ENCODE results near the gene SLC6A11. TPM values are rescaled to one million over a fixed set of nuclear protein-coding genes. Genes with fewer than 3 reads are reported as not detected.

Gene SLC6A11
- total and polyA plus RNA-seq, 3 donors from 2014 or later, result 2.0 to 6.9 (median 3.9) TPM

DNA sequence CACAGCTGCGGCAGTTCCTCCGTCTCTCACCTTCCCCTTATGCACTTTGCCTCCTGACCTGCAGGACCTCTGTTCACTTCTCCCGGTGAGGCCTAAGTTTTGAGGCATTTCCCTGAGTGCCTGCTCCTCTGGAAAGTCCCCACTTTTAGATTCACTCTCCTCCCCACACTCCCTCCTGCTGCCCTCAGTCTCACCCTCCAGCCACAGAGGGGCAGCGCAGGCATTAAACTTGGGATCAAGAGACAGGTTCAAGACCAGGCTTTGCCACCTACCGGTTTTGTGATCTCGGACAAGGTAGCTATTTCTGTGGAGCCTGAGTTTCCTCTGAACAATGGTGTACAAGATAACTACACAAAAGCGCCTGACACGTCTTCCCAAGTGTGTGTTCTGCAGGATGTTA is 19.4 kb downstream of the SLC6A11 start:
- H3K4me3 ChIP-seq, result no peak overlapping the region
- no peaks in the 10 kb centered on the region for H3K9me3 ChIP-seq
- no peaks in the 10 kb centered on the region for H3K27me3 ChIP-seq
- no peak overlapping the region for H3K27ac ChIP-seq
- WGBS, 2 donors, result 78 to 86% methylated on average over 8 of the region's 8 CpGs
- H3K4me1 ChIP-seq, result no peaks in the 10 kb centered on the region
- intact Hi-C loops (cut with DNase I; ENCODE audit: low total_unique reads), result no loop called here
- no peak for DNase-seq
- no peaks in the 10 kb centered on the region for H3K36me3 ChIP-seq (ENCODE audit: low read depth, missing control alignments)
- TF ChIP-seq, protein P1, sequence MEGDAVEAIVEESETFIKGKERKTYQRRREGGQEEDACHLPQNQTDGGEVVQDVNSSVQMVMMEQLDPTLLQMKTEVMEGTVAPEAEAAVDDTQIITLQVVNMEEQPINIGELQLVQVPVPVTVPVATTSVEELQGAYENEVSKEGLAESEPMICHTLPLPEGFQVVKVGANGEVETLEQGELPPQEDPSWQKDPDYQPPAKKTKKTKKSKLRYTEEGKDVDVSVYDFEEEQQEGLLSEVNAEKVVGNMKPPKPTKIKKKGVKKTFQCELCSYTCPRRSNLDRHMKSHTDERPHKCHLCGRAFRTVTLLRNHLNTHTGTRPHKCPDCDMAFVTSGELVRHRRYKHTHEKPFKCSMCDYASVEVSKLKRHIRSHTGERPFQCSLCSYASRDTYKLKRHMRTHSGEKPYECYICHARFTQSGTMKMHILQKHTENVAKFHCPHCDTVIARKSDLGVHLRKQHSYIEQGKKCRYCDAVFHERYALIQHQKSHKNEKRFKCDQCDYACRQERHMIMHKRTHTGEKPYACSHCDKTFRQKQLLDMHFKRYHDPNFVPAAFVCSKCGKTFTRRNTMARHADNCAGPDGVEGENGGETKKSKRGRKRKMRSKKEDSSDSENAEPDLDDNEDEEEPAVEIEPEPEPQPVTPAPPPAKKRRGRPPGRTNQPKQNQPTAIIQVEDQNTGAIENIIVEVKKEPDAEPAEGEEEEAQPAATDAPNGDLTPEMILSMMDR (IDR thresholded peaks at IDR 0.05), result no peak
- no peak for TF ChIP-seq POLR2A (IDR thresholded peaks at IDR 0.05)

DNA sequence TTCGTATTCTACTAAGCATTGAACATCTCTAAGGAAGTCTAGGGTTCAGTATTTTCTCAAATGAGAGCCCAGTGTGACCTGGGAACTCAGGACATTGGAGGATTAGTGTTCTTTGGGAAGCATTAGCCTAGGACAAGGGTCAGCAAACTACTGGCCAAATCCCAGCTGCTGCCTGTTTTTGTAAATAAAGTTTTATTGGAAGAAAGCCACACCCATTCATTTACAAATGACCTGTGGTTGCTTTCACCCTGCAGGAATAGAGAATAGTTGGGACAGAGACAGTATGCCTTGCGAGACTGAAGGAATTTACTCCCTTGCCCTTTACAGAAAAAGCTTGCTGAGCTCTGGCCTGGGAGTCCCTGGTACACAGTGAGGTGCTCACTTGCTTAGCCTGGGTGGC is 20.6 kb downstream of the SLC6A11 start:
- Histone ChIP-seq H3K9me3 (no peaks in the 10 kb centered on the region), H3K4me1 (no peaks in the 10 kb centered on the region), H3K27me3 (no peaks in the 10 kb centered on the region), H3K27ac (no peak overlapping the region), H3K4me3 (no peak overlapping the region), H3K36me3 (ENCODE audit: low read depth, missing control alignments) (no peaks in the 10 kb centered on the region)
- no peak for DNase-seq
- TF ChIP-seq, protein P1 (IDR thresholded peaks at IDR 0.05), result no peak
- TF ChIP-seq POLR2A (IDR thresholded peaks at IDR 0.05), result no peak
- intact Hi-C loops (cut with DNase I; ENCODE audit: low total_unique reads), result no loop called here
- WGBS, 2 donors, result 87 to 88% methylated on average over 2 of the region's 2 CpGs

DNA sequence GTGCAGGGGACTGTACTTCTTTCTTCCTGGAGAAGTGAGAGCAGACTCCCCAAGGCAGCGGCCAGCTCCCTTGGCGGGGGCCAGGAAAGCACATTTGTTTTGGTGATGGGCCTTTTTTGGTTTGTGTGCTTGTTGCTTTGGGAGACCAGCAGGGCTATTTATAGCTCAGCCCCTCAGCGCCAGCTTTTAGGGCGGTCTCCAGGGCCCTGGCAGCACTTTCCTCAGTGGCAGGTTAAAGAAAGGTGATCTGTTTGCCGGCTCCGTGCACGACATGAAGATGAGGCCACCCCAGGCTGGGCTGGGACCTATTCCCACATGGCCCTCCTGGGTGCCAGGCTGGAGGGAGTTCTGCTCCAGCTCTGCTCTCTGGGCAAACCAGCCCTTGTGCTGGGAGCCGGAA is 21.8 kb downstream of the SLC6A11 start:
- H3K27ac ChIP-seq, result no peak overlapping the region
- no peaks in the 10 kb centered on the region for H3K36me3 ChIP-seq (ENCODE audit: low read depth, missing control alignments)
- no peaks in the 10 kb centered on the region for H3K4me1 ChIP-seq
- intact Hi-C loops (cut with DNase I; ENCODE audit: low total_unique reads), result no loop called here
- no peak overlapping the region for H3K4me3 ChIP-seq
- no peak for TF ChIP-seq POLR2A (IDR thresholded peaks at IDR 0.05)
- TF ChIP-seq, protein P1 (IDR thresholded peaks at IDR 0.05), result no peak
- WGBS, 2 donors, result 74 to 75% methylated on average over 4 to 8 of the region's 8 CpGs
- no peaks in the 10 kb centered on the region for H3K9me3 ChIP-seq
- no peaks in the 10 kb centered on the region for H3K27me3 ChIP-seq
- no peak for DNase-seq

DNA sequence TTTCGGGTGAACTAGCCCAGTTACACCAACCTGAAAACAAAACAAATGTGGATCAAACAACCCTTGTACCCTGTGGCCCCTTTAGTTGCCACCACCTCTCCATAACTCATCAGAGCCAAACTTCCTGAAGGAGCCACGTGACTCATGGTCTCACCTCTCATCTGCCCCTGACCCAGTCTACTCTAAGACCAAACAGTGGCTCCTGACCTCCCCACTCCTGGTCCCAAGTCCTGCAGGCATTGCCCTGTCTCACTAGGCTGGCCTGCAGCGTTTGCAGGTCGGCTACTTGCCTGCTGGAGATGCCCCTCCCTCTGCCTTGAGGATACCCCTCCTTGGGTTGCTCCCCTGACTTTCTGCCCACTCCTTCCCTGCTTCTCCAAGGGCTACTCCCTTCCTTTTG is 23.1 kb downstream of the SLC6A11 start:
- peaks cover under 1% of the 10 kb centered on the region for H3K4me1 ChIP-seq
- no peak for TF ChIP-seq POLR2A (IDR thresholded peaks at IDR 0.05)
- TF ChIP-seq, protein P1 (IDR thresholded peaks at IDR 0.05), result no peak
- WGBS, 2 donors, result 82 to 93% methylated on average over 4 of the region's 4 CpGs

DNA sequence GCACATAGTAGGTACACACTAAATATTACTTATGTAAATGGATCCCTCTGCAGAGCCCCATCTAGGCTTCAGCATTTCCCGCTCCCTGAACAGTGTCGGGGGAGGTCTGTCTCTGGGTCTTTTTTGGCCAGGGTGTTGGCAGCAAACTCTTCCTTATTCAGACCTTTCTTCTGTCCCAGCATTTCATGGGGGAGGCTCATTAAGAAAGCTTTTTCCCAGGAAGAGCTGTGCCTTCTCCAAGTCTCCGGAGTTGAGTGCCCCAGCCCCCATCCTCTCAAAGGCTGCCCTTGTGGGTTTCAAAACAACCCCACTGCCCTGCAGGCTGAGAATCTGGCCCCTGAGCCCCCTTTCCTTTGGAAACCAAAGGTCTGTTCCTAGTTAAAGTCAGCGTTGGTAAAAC is 25.1 kb downstream of the SLC6A11 start:
- Histone ChIP-seq H3K4me1 (peaks cover 7% of the 10 kb centered on the region), H3K9me3 (no peaks in the 10 kb centered on the region), H3K4me3 (no peak overlapping the region), H3K27ac (no peak overlapping the region), H3K27me3 (no peaks in the 10 kb centered on the region), H3K36me3 (ENCODE audit: low read depth, missing control alignments) (no peaks in the 10 kb centered on the region)
- 72 to 85% methylated on average over 4 of the region's 4 CpGs for WGBS, 2 donors
- DNase-seq, result no peak
- intact Hi-C loops (cut with DNase I; ENCODE audit: low total_unique reads), result no loop called here
- TF ChIP-seq POLR2A (IDR thresholded peaks at IDR 0.05), result no peak
- TF ChIP-seq, protein P1 (IDR thresholded peaks at IDR 0.05), result no peak

More for the DNA sequence above, 23.1 kb downstream of the SLC6A11 start:
- no peak overlapping the region for H3K27ac ChIP-seq
- H3K36me3 ChIP-seq (ENCODE audit: low read depth, missing control alignments), result no peaks in the 10 kb centered on the region
- H3K9me3 ChIP-seq, result no peaks in the 10 kb centered on the region
- DNase-seq, result no peak
- no peaks in the 10 kb centered on the region for H3K27me3 ChIP-seq
- H3K4me3 ChIP-seq, result no peak overlapping the region
- intact Hi-C loops (cut with DNase I; ENCODE audit: low total_unique reads), result no loop called here
